Upper lobe of left lung (tissue), 6 donors: ENCODE results near the gene YJEFN3. TPM values are rescaled to one million over a fixed set of nuclear protein-coding genes. Genes with fewer than 3 reads are reported as not detected.

Source experiments
- ATAC-seq, 2 donors: fragments of 200-7000 bp; cut with Tn5 transposase; one replicate each; pipeline ENCODE4 v1.9.1; 2022; ENCODE audit warnings: mild to moderate bottlenecking in 2 of 2, moderate library complexity in 2 of 2; ENCODE audit not compliant: low FRiP score in 2 of 2
- DNase-seq, 2 donors: peaks; one replicate each; pipeline ENCODE4 v3.0.0-alpha.2; 2019 to 2020
- H3K27ac ChIP-seq, 4 donors: fragments of 200-600 bp; sonication (generic); one replicate each; pipeline ENCODE4 v1.5.1; 2016 to 2019
- H3K27me3 ChIP-seq, 4 donors: fragments of 200-600 bp; sonication (generic); one replicate each; pipeline ENCODE4 v1.5.1; 2017 to 2019
- H3K36me3 ChIP-seq, 4 donors: fragments of 200-600 bp; sonication (generic); one replicate each; pipeline ENCODE4 v1.5.1; 2016 to 2019
- H3K4me1 ChIP-seq, 4 donors: fragments of 200-600 bp; sonication (generic); one replicate each; pipeline ENCODE4 v1.5.1; 2018 to 2019
- H3K4me3 ChIP-seq, 4 donors: fragments of 200-600 bp; sonication (generic); one replicate each; pipeline ENCODE4 v1.5.1; 2017 to 2019; ENCODE audit warnings: mild to moderate bottlenecking in 2 of 4, moderate library complexity in 1 of 4
- H3K9me3 ChIP-seq, 4 donors: fragments of 200-600 bp; sonication (generic); one replicate each; pipeline ENCODE4 v1.5.1; 2018 to 2019
- CTCF ChIP-seq, 6 experiments: fragments of 450-650 bp in 4 of 6; fragments of 200-600 bp in 2 of 6; sonication (generic) in 2 of 6; IDR thresholded peaks; one replicate each; pipeline ENCODE4 v1.5.1; 2016 to 2019; ENCODE audit warnings: antibody characterized with exemption in 6 of 6
- EP300 ChIP-seq, 4 donors: sonication (generic); formaldehyde crosslinking; IDR thresholded peaks; one replicate each; pipeline ENCODE4 v1.5.1; 2017; ENCODE audit warnings: antibody characterized with exemption in 4 of 4, control low read depth in 2 of 4
- POLR2A ChIP-seq, 4 donors: fragments of 450-650 bp; IDR thresholded peaks; one replicate each; pipeline ENCODE4 v1.5.1; 2016 to 2017; ENCODE audit warnings: antibody characterized with exemption in 4 of 4, mild to moderate bottlenecking in 2 of 4
- POLR2AphosphoS5 ChIP-seq, 2 donors: sonication (generic); formaldehyde crosslinking; IDR thresholded peaks; one replicate each; pipeline ENCODE4 v1.5.1; 2017; ENCODE audit warnings: antibody characterized with exemption in 2 of 2
- WGBS, 2 donors: methylation state at CpG; one replicate each; pipeline ENCODE4 v1.1.5; 2017 to 2018; 5-methylcytosine and 5-hydroxymethylcytosine counted together
- total RNA-seq, 6 donors: library from RNA; depleted of rRNA in 4 of 6; stranded (reverse); fragments of >200 nt in 4 of 6; gene quantifications; one replicate each; pipeline versions ENCODE4 v1.1.0 to v1.2.1, GENCODE V29; 2016 to 2021
- donor health status: DM: no; HTN: no; CAD: no; lungs with moderate emphysema.
- donor health status: DM: no; HTN: yes; CAD: no; lungs with severe emphysema.

YJEFN3 gene
- total RNA-seq, 6 donors from 2014 or later, result 0.61 to 7.3 (median 4.8) TPM

GRCh38 chr19:19549804-19550464 lies 21.2 kb downstream of the YJEFN3 start:
- 59 to 72% methylated on average over 10 to 22 of the region's 23 CpGs for WGBS, 2 donors
- no peak for TF ChIP-seq POLR2A (IDR thresholded peaks at IDR 0.05)
- TF ChIP-seq POLR2AphosphoS5 (IDR thresholded peaks at IDR 0.05), result no peak
- TF ChIP-seq CTCF (IDR thresholded peaks at IDR 0.05), result no peak
- TF ChIP-seq EP300 (IDR thresholded peaks at IDR 0.05), result no peak
- no peaks in the 10 kb centered on the region for H3K36me3 ChIP-seq

GRCh38 chr19:19550485-19550929 lies 21.8 kb downstream of the YJEFN3 start:
- TF ChIP-seq POLR2A (IDR thresholded peaks at IDR 0.05) (no peak), POLR2AphosphoS5 (IDR thresholded peaks at IDR 0.05) (no peak), EP300 (IDR thresholded peaks at IDR 0.05) (no peak), CTCF (IDR thresholded peaks at IDR 0.05) (no peak)
- H3K27ac ChIP-seq, result no peak overlapping the region
- no peaks in the 10 kb centered on the region for H3K36me3 ChIP-seq
- DNase-seq (no peak), ATAC-seq (no peak)
- H3K27me3 ChIP-seq, result no peaks in the 10 kb centered on the region
- no peaks in the 10 kb centered on the region for H3K9me3 ChIP-seq
- no peak overlapping the region for H3K4me3 ChIP-seq
- WGBS, 2 donors, result 55 to 69% methylated on average over 3 to 4 of the region's 8 CpGs
- H3K4me1 ChIP-seq, result no peaks in the 10 kb centered on the region

More at GRCh38 chr19:19549804-19550464, 21.2 kb downstream of the YJEFN3 start:
- ATAC-seq (no peak), DNase-seq (no peak)
- Histone ChIP-seq H3K4me1 (no peaks in the 10 kb centered on the region), H3K9me3 (no peaks in the 10 kb centered on the region), H3K4me3 (no peak overlapping the region), H3K27ac (no peak overlapping the region), H3K27me3 (no peaks in the 10 kb centered on the region)

- H3K27me3 ChIP-seq, result no peaks in the 10 kb centered on the region
- WGBS, 2 donors, result 75 to 77% methylated on average over 6 to 10 of the region's 10 CpGs
Observed at GRCh38 chr19:19550972-19551852, 22.5 kb downstream of the YJEFN3 start.

GRCh38 chr19:19551853-19552192 lies 23.1 kb downstream of the YJEFN3 start:
- ATAC-seq (no peak), DNase-seq (no peak)
- H3K36me3 ChIP-seq, result no peaks in the 10 kb centered on the region
- 66 to 73% methylated on average over 3 to 14 of the region's 14 CpGs for WGBS, 2 donors
- no peak overlapping the region for H3K27ac ChIP-seq
- H3K4me3 ChIP-seq, result no peak overlapping the region
- no peaks in the 10 kb centered on the region for H3K27me3 ChIP-seq
- no peak for TF ChIP-seq POLR2A (IDR thresholded peaks at IDR 0.05)
- H3K9me3 ChIP-seq, result no peaks in the 10 kb centered on the region
- no peaks in the 10 kb centered on the region for H3K4me1 ChIP-seq

More at GRCh38 chr19:19550972-19551852, 22.5 kb downstream of the YJEFN3 start:
- DNase-seq (no peak), ATAC-seq (no peak)
- no peak for TF ChIP-seq POLR2AphosphoS5 (IDR thresholded peaks at IDR 0.05)
- TF ChIP-seq POLR2A (IDR thresholded peaks at IDR 0.05), result no peak
- TF ChIP-seq CTCF (IDR thresholded peaks at IDR 0.05), result no peak
- no peak for TF ChIP-seq EP300 (IDR thresholded peaks at IDR 0.05)
- H3K9me3 ChIP-seq, result no peaks in the 10 kb centered on the region
- H3K27ac ChIP-seq, result no peak overlapping the region
- H3K4me1 ChIP-seq, result no peaks in the 10 kb centered on the region
- H3K4me3 ChIP-seq, result no peak overlapping the region
- H3K36me3 ChIP-seq, result no peaks in the 10 kb centered on the region

GRCh38 chr19:19552798-19553197 lies 24.1 kb downstream of the YJEFN3 start:
- no peaks in the 10 kb centered on the region for H3K4me1 ChIP-seq
- WGBS, 2 donors, result 52 to 60% methylated on average over 1 to 6 of the region's 6 CpGs
- H3K4me3 ChIP-seq, result no peak overlapping the region
- no peaks in the 10 kb centered on the region for H3K9me3 ChIP-seq
- H3K27ac ChIP-seq, result no peak overlapping the region
- DNase-seq (peak in 1 of 2 donors; percentile 82), ATAC-seq (peak; percentile 17 to 32)
- no peaks in the 10 kb centered on the region for H3K27me3 ChIP-seq
- TF ChIP-seq POLR2A (IDR thresholded peaks at IDR 0.05) (no peak), POLR2AphosphoS5 (IDR thresholded peaks at IDR 0.05) (no peak), CTCF (IDR thresholded peaks at IDR 0.05) (peak; percentile 45 to 71 (median 56))
- no peaks in the 10 kb centered on the region for H3K36me3 ChIP-seq
